SK-N-MC (cell line): ENCODE data around the gene UST.

ENCODE experiments used
- EZH2 ChIP-seq: fragments of 200-600 bp; sonication (generic); IDR thresholded peaks from one replicate; pipeline ENCODE4 v1.6.1; 2017; ENCODE audit warnings: antibody characterized with exemption
- FOXP2 ChIP-seq: optimal IDR thresholded peaks from 2 replicates; pipeline ENCODE3; 2011; ENCODE audit warnings: mild to moderate bottlenecking, moderate library complexity; ENCODE audit not compliant: insufficient read depth; ENCODE audit errors: extremely low read length, control extremely low read depth
- POLR2AphosphoS5 ChIP-seq: IDR thresholded peaks from 2 replicates; pipeline ENCODE4 v1.6.1; 2012; ENCODE audit warnings: mild to moderate bottlenecking, low read depth, low read length, borderline replicate concordance

GRCh38 chr6:149006671-149007070 is 259.8 kb downstream of the UST start:
- TF ChIP-seq POLR2AphosphoS5 (no peak), EZH2 (no peak), FOXP2 (no peak)
